K562 (cell line): ENCODE data around the gene KLHDC2. TPM values are rescaled to one million over a fixed set of nuclear protein-coding genes. Genes with fewer than 3 reads are reported as not detected.

Experiments used
- BCOR ChIP-seq: fragments of 450-650 bp; IDR thresholded peaks from 2 replicates; pipeline ENCODE4 v1.6.1; 2016
- C11orf30 ChIP-seq: fragments of 450-650 bp; IDR thresholded peaks from 2 replicates; pipeline ENCODE4 v1.6.1; 2016; ENCODE audit warnings: low read depth, mild to moderate bottlenecking
- CUX1 ChIP-seq: fragments of 200-800 bp; sonication (Bioruptor generic); IDR thresholded peaks from 2 replicates; pipeline ENCODE4 v1.6.1; 2016; ENCODE audit warnings: missing genetic modification characterization, missing compliant biosample characterization
- ETS1 ChIP-seq: conservative IDR thresholded peaks from 2 replicates; pipeline ENCODE4 v1.6.1; 2011; ENCODE audit warnings: low read depth, mild to moderate bottlenecking, low read length; ENCODE audit not compliant: control insufficient read depth
- FOXP1 ChIP-seq: sonication (generic); formaldehyde crosslinking; IDR thresholded peaks from 2 replicates; pipeline ENCODE4 v1.8.0; 2022; ENCODE audit warnings: mild to moderate bottlenecking, missing genetic modification reagents
- HBP1 ChIP-seq: fragments of 450-650 bp; formaldehyde crosslinking; IDR thresholded peaks from 2 replicates; pipeline ENCODE4 v1.4.0; 2022; ENCODE audit warnings: missing genetic modification characterization
- HEY1 ChIP-seq: fragments of 250-450 bp; sonication (Bioruptor Pico); IDR thresholded peaks from 2 replicates; pipeline ENCODE4 v1.5.0; 2020; ENCODE audit warnings: mild to moderate bottlenecking, moderate library complexity, borderline replicate concordance
- MCM7 ChIP-seq, 2 experiments: fragments of 450-650 bp; IDR thresholded peaks; 2 replicates each; pipeline ENCODE4 v1.6.1; 2016 to 2018
- PBX2 ChIP-seq, 2 experiments: IDR thresholded peaks in 1 of 2; conservative IDR thresholded peaks in 1 of 2; 2 replicates each; pipeline ENCODE4 v1.6.1; 2016; ENCODE audit warnings: low read depth in 2 of 2, mild to moderate bottlenecking in 1 of 2, missing compliant biosample characterization in 1 of 2, missing genetic modification characterization in 1 of 2, moderate library complexity in 1 of 2
- SIRT6 ChIP-seq: IDR thresholded peaks from one replicate; pipeline ENCODE4 v1.6.1; 2012; ENCODE audit warnings: low read depth, mild to moderate bottlenecking, control low read depth, inconsistent platforms, low read length, moderate library complexity
- SLC30A9 ChIP-seq: fragments of 250-450 bp; sonication (Bioruptor Pico); IDR thresholded peaks from 2 replicates; pipeline ENCODE4 v1.8.0; 2022; ENCODE audit warnings: mild to moderate bottlenecking, moderate library complexity
- SP2 ChIP-seq: IDR thresholded peaks from 2 replicates; pipeline ENCODE4 v1.6.1; 2011; ENCODE audit warnings: mild to moderate bottlenecking, low read depth, low read length, moderate library complexity; ENCODE audit not compliant: poor library complexity, severe bottlenecking; ENCODE audit errors: extremely low read depth
- THAP7 ChIP-seq: fragments of 250-450 bp; sonication (Bioruptor Pico); IDR thresholded peaks from 2 replicates; pipeline ENCODE4 v1.5.0; 2021
- polyA plus RNA-seq, 8 experiments: library from polyadenylated mRNA; depleted of rRNA in 4 of 8; stranded (reverse) in 5 of 8; unstranded in 3 of 8; fragments of >200 nt; fragmentation: Nextera tagmentation in 2 of 8; fragmentation: Illumina TruSeq in 1 of 8; extraction: Ambion mirVana in 2 of 8; extraction: Trizol in 1 of 8; gene quantifications; 2 replicates each; pipeline versions ENCODE4 v1.2.1 to v1.2.3, GENCODE V29; 2011 to 2014; ENCODE audit warnings: inconsistent platforms in 1 of 8, missing spikeins in 1 of 8
- total RNA-seq, 7 experiments: library from RNA; depleted of rRNA in 6 of 7; stranded (reverse); fragments of >200 nt in 6 of 7; fragmentation: Illumina TruSeq in 2 of 7; extraction: Trizol in 2 of 7; gene quantifications; 2 replicates each; pipeline versions ENCODE4 v1.2.1 to v1.2.3, GENCODE V29; 2011 to 2021; ENCODE audit warnings: low replicate concordance in 1 of 7

The KLHDC2 gene
- total and polyA plus RNA-seq, 9 of the 15 experiments (the other 6 are each of a cell fraction or from before 2014, with no cell fraction given), result 6.3 to 41.7 (median 20.0) TPM

- no peak for TF ChIP-seq SLC30A9 (CRISPR knock-in tag)
- TF ChIP-seq FOXP1 (CRISPR knock-in tag), result peak; percentile 47; the same call in 1 of the 2 replicates
- no peak for TF ChIP-seq CUX1 (CRISPR knock-in tag)
- no peak for TF ChIP-seq PBX2 (CRISPR knock-in tag; IDR thresholded peaks at IDR 0.05; ENCODE audit: low read depth)
- TF ChIP-seq PBX2 (tag; conservative IDR thresholded peaks at IDR 0.05; ENCODE audit: low read depth), result no peak
- TF ChIP-seq HEY1 (CRISPR knock-in tag), result no peak
- peak; percentile 73 for TF ChIP-seq SP2
- no peak for TF ChIP-seq THAP7 (CRISPR knock-in tag)
- TF ChIP-seq SIRT6, result no peak
- no peak for TF ChIP-seq MCM7 (IDR thresholded peaks at IDR 0.05)
- TF ChIP-seq HBP1 (CRISPR knock-in tag), result no peak
- no peak for TF ChIP-seq C11orf30
- TF ChIP-seq ETS1, result peak; percentile 84
- TF ChIP-seq BCOR, result no peak
Observed at GRCh38 chr14:49767571-49768300, at the start of gene KLHDC2 (continued).
